ENCODE measurements around the gene KLK4. TPM values are rescaled to one million over a fixed set of nuclear protein-coding genes. Genes with fewer than 3 reads are reported as not detected.

Gene KLK4
- total and polyA plus RNA-seq, 2 of the 4 experiments (the other 2 are of a cell fraction) = not detected

GRCh38 chr19:50898018-50898417, 13.2 kb downstream of the KLK4 start:
- Histone ChIP-seq H2BK15ac (ENCODE audit: low read depth, low read length) (no peak overlapping the region), H3K18ac (ENCODE audit: low read depth, low read length) (no peak overlapping the region), H2AK5ac (ENCODE audit: low read depth, low read length) (no peak overlapping the region), H3K4me1 (ENCODE audit: control insufficient read depth, insufficient read depth, low read length) (no peaks in the 10 kb centered on the region), H2AFZ (replicated peaks; ENCODE audit: low read length, poor library complexity) (no peak overlapping the region), H3K9ac (ENCODE audit: low read depth, low read length) (no peak overlapping the region), H3K23ac (ENCODE audit: low read depth, low read length) (no peak overlapping the region), H3K4me3 (ENCODE audit: insufficient read depth, low read depth, low read length) (no peak overlapping the region), H4K8ac (ENCODE audit: low read depth in 2 of 2, low read length in 2 of 2) (no peak overlapping the region), H3K79me1 (ENCODE audit: low read depth in 1 of 2, low read length in 2 of 2) (no peaks in the 10 kb centered on the region), H2BK20ac (ENCODE audit: low read depth, low read length) (no peak overlapping the region), H3K4me2 (ENCODE audit: low read depth, low read length) (no peak overlapping the region), H2BK120ac (ENCODE audit: low read depth, low read length) (no peak overlapping the region), H4K5ac (ENCODE audit: low read depth, low read length) (no peak overlapping the region), H3K9me3 (ENCODE audit: control insufficient read depth, insufficient read depth, low read length) (no peaks in the 10 kb centered on the region), H3K4ac (ENCODE audit: low read depth, low read length) (no peak overlapping the region), H3K56ac (ENCODE audit: extremely low read depth, insufficient read depth, low read length) (no peak overlapping the region), H3K36me3 (ENCODE audit: control insufficient read depth, insufficient read depth, low read length) (no peaks in the 10 kb centered on the region), H3K27ac (ENCODE audit: insufficient read depth, low read length) (no peak overlapping the region), H3K9me1 (ENCODE audit: insufficient read depth, low read length) (no peaks in the 10 kb centered on the region), H4K91ac (ENCODE audit: insufficient read depth, low read depth, low read length) (no peak overlapping the region), H3K14ac (replicated peaks; ENCODE audit: low read depth, low read length) (no peak overlapping the region), H4K20me1 (ENCODE audit: insufficient read depth, low read length) (no peaks in the 10 kb centered on the region), H3K27me3 (ENCODE audit: control insufficient read depth, insufficient read depth, low read length) (no peaks in the 10 kb centered on the region), H2AK9ac (replicated peaks; ENCODE audit: low read depth, low read length, poor library complexity) (no peak overlapping the region), H2BK5ac (ENCODE audit: low read depth, low read length, poor library complexity, severe bottlenecking) (no peak overlapping the region)
- no peak for ATAC-seq (ENCODE audit: low read depth)
- WGBS, 2 experiments (ENCODE audit: extremely low coverage in 2 of 2, insufficient read length in 1 of 2) = no CpG with 5 or more reads among the region's 4 CpGs
- ChIA-PET CTCF (no interaction called here), POLR2A (ENCODE audit: unreplicated experiment) (no interaction called here)
- dilution Hi-C loops (cut with HindIII; ENCODE audit: low sequenced_read_pairs, unreplicated experiment) = no loop called here
- no peak for TF ChIP-seq USF2 (IDR thresholded peaks at IDR 0.05; ENCODE audit: low read depth, low read length)
- no peak for TF ChIP-seq CTCF (conservative IDR thresholded peaks at IDR 0.05; ENCODE audit: low read depth, low read length)
- TF ChIP-seq FOS (IDR thresholded peaks at IDR 0.05; ENCODE audit: low read depth, low read length) = no peak
- TF ChIP-seq MXI1 (IDR thresholded peaks at IDR 0.05; ENCODE audit: borderline replicate concordance, low read depth, low read length) = no peak
- no peak for TF ChIP-seq CHD1 (IDR thresholded peaks at IDR 0.05; ENCODE audit: low read depth, low read length)
- TF ChIP-seq POLR2A (IDR thresholded peaks at IDR 0.05; ENCODE audit: low read depth, low read length) = no peak
- TF ChIP-seq BHLHE40 (IDR thresholded peaks at IDR 0.05; ENCODE audit: low read depth, low read length) = no peak
- TF ChIP-seq SMC3 (IDR thresholded peaks at IDR 0.05; ENCODE audit: low read depth, low read length) = no peak
- no peak for TF ChIP-seq RCOR1 (IDR thresholded peaks at IDR 0.05; ENCODE audit: insufficient replicate concordance, low read length)
- in situ Hi-C loops (cut with MboI; ENCODE audit: low sequenced_read_pairs) = no loop called here
- DNase-seq = no peak
- no TSS peak for BruUV-seq (replicated peaks)
- intact Hi-C loops (cut with micrococcal nuclease) = no loop called here

Measured in IMR-90 (cell line).